ENCODE results near the gene ABCG1.
A peak's percentile ranks its signal among the peaks of the same experiment; 100 is the strongest.

GRCh38 chr21:42234464-42235241 lies 15.7 kb downstream of the ABCG1 start:
- TF ChIP-seq CTCF (IDR thresholded peaks at IDR 0.05) (peak in 1 of 3 experiments; percentile 9), POLR2AphosphoS5 (IDR thresholded peaks at IDR 0.05) (peak; percentile 66 to 78), POLR2A (IDR thresholded peaks at IDR 0.05; ENCODE audit: low read depth) (no peak), EP300 (IDR thresholded peaks at IDR 0.05) (peak; percentile 27)

All from esophagus muscularis mucosa (tissue), 4 donors.